Right lobe of liver (tissue), 6 donors: Measurements from ENCODE around the gene CRIP3. TPM values are rescaled to one million over a fixed set of nuclear protein-coding genes. Genes with fewer than 3 reads are reported as not detected.

ENCODE experiments used
- ATAC-seq, 4 donors: fragments of 200-7000 bp; cut with Tn5 transposase; one replicate each; pipeline ENCODE4 v1.9.1; 2020; ENCODE audit warnings: mild to moderate bottlenecking in 4 of 4, moderate library complexity in 4 of 4
- DNase-seq, 3 donors: peaks; one replicate each; pipeline ENCODE4 v3.0.0-alpha.2; 2020
- H3K27ac ChIP-seq, 3 donors: fragments of 200-600 bp; one replicate each; pipeline ENCODE4 v1.8.0; 2022
- H3K27me3 ChIP-seq, 2 donors: fragments of 200-600 bp; one replicate each; pipeline ENCODE4 v1.8.0; 2022
- H3K36me3 ChIP-seq, 4 donors: fragments of 200-600 bp; sonication (generic) in 1 of 4; one replicate each; pipeline versions ENCODE4 v1.5.1 to v1.8.0; 2017 to 2022; ENCODE audit warnings: control low read depth in 1 of 4
- H3K4me1 ChIP-seq, 4 donors: fragments of 200-600 bp; sonication (generic) in 1 of 4; one replicate each; pipeline versions ENCODE4 v1.5.1 to v1.8.0; 2017 to 2022; ENCODE audit warnings: control low read depth in 1 of 4
- H3K4me3 ChIP-seq, 3 donors: fragments of 200-600 bp; one replicate each; pipeline ENCODE4 v1.8.0; 2022
- H3K9me3 ChIP-seq, 4 donors: fragments of 200-600 bp; sonication (generic) in 1 of 4; one replicate each; pipeline versions ENCODE4 v1.5.1 to v1.8.0; 2017 to 2022; ENCODE audit warnings: control low read depth in 1 of 4
- CTCF ChIP-seq, 4 donors: fragments of 200-600 bp in 3 of 4; fragments of 450-650 bp in 1 of 4; IDR thresholded peaks; one replicate each; pipeline versions ENCODE4 v1.5.1 to v1.8.0; 2016 to 2022; ENCODE audit warnings: antibody characterized with exemption in 4 of 4, mild to moderate bottlenecking in 2 of 4
- POLR2A ChIP-seq: fragments of 450-650 bp; IDR thresholded peaks from one replicate; pipeline ENCODE4 v1.6.1; 2017; ENCODE audit warnings: antibody characterized with exemption, mild to moderate bottlenecking
- WGBS: methylation state at CpG from one replicate; pipeline ENCODE4 v1.1.6; 2018; ENCODE audit warnings: low coverage, low lambda C conversion rate; ENCODE audit not compliant: insufficient coverage; ENCODE audit errors: missing lambda C conversion rate; 5-methylcytosine and 5-hydroxymethylcytosine counted together
- intact Hi-C, 2 donors: fragments of 100-400 bp; cut with DNase I; formaldehyde crosslinking; loops; one replicate each; pipeline versions ENCODE4 v1.11.2 to v1.14.1; 2022
- total RNA-seq, 6 experiments: library from RNA; depleted of rRNA in 2 of 6; stranded (reverse); fragments of >200 nt in 2 of 6; fragmentation: NEBNext Ultra II Directional in 3 of 6; extraction: Animal tissue kit (Norgen Biotek cat#: 25700) in 3 of 6; gene quantifications; one replicate each; pipeline versions ENCODE4 v1.1.0 to v1.2.4, GENCODE V29; 2016 to 2023
- donor health status: DM: no; HTN: yes; CAD: no.
- donor health status: DM: no; HTN: no; CAD: no.
- donor health status: DM: no; HTN: no; CAD: no.
- donor health status: DM: no; HTN: yes; CAD: no.
- donor health status: DM: no; HTN: yes; CAD: no.

The CRIP3 gene
- total RNA-seq, 6 experiments from 2014 or later: 2.1 to 7.9 (median 5.2) TPM

- Histone ChIP-seq H3K27ac (no peak overlapping the region), H3K27me3 (no peaks in the 10 kb centered on the region), H3K36me3 (no peaks in the 10 kb centered on the region), H3K9me3 (no peaks in the 10 kb centered on the region), H3K4me3 (no peak overlapping the region), H3K4me1 (peaks cover 0 to 27% (median 15%) of the 10 kb centered on the region in 4 donors)
- ATAC-seq: no peak
- TF ChIP-seq CTCF (IDR thresholded peaks at IDR 0.05) (no peak), POLR2A (no peak)
- WGBS: 18% methylated on average over 3 of the region's 39 CpGs
- intact Hi-C loops: loop anchor here in 1 of 2 donors (10.0 kb wide), 1 partner anchor 92 kb away; no protein-coding TSS in a partner anchor
- DNase-seq: no peak
Observed at GRCh38 chr6:43262780-43263313, 45.8 kb downstream of the CRIP3 start.

- intact Hi-C loops: loop anchor here in 1 of 2 donors (10.0 kb wide), 1 partner anchor 93 kb away; no protein-coding TSS in a partner anchor
- peaks cover 0 to 23% (median 12%) of the 10 kb centered on the region in 4 donors for H3K4me1 ChIP-seq
- 69% methylated on average over 9 of the region's 14 CpGs for WGBS
- no peak for DNase-seq
- H3K36me3 ChIP-seq: no peaks in the 10 kb centered on the region
- no peak overlapping the region for H3K27ac ChIP-seq
- H3K4me3 ChIP-seq: no peak overlapping the region
- TF ChIP-seq POLR2A (no peak), CTCF (IDR thresholded peaks at IDR 0.05) (no peak)
- H3K27me3 ChIP-seq: no peaks in the 10 kb centered on the region
- ATAC-seq: no peak
- H3K9me3 ChIP-seq: no peaks in the 10 kb centered on the region
Observed at GRCh38 chr6:43262000-43262779, 46.4 kb downstream of the CRIP3 start.

- 83% methylated on average over 4 of the region's 5 CpGs for WGBS
- intact Hi-C loops: loop anchor here in 1 of 2 donors (10.0 kb wide), 1 partner anchor 94 kb away; no protein-coding TSS in a partner anchor
- Histone ChIP-seq H3K27me3 (no peaks in the 10 kb centered on the region), H3K4me3 (no peak overlapping the region), H3K9me3 (no peaks in the 10 kb centered on the region), H3K4me1 (peaks cover 0 to 16% (median 8%) of the 10 kb centered on the region in 4 donors), H3K27ac (no peak overlapping the region), H3K36me3 (no peaks in the 10 kb centered on the region)
- TF ChIP-seq CTCF (IDR thresholded peaks at IDR 0.05) (no peak), POLR2A (no peak)
- ATAC-seq: no peak
- peak in 1 of 3 donors; percentile 11 for DNase-seq
Observed at GRCh38 chr6:43261198-43261597, 47.4 kb downstream of the CRIP3 start.

- Histone ChIP-seq H3K36me3 (no peaks in the 10 kb centered on the region), H3K4me1 (peaks cover 0 to 12% (median 5%) of the 10 kb centered on the region in 4 donors), H3K27me3 (no peaks in the 10 kb centered on the region), H3K9me3 (no peaks in the 10 kb centered on the region), H3K4me3 (no peak overlapping the region), H3K27ac (no peak overlapping the region)
- 47% methylated on average over 3 of the region's 4 CpGs for WGBS
- ATAC-seq (no peak), DNase-seq (no peak)
- intact Hi-C loops: loop anchor here in 1 of 2 donors (10.0 kb wide), 1 partner anchor 94 kb away; no protein-coding TSS in a partner anchor
- no peak for TF ChIP-seq CTCF (IDR thresholded peaks at IDR 0.05)
- no peak for TF ChIP-seq POLR2A
Observed at GRCh38 chr6:43260791-43261190, 47.8 kb downstream of the CRIP3 start.
